Smooth muscle cell (in vitro differentiated cells): ENCODE measurements around the gene NFIA. TPM values are rescaled to one million over a fixed set of nuclear protein-coding genes. Genes with fewer than 3 reads are reported as not detected.

Experiments used
- DNase-seq: peaks from one replicate; lab custom pipeline; 2025; ENCODE audit not compliant: unreplicated experiment; lab: John Stamatoyannopoulos, UW
- H2AFZ ChIP-seq: fragments of 200-600 bp; sonication (generic); 2 replicates; pipeline ENCODE4 v1.6.0; 2016; ENCODE audit warnings: antibody characterized with exemption, low read depth, mild to moderate bottlenecking
- H3F3A ChIP-seq: fragments of 200-600 bp; sonication (generic); 2 replicates; pipeline ENCODE4 v1.6.0; 2017; ENCODE audit warnings: antibody characterized with exemption, low read depth
- H3K27ac ChIP-seq: fragments of 200-600 bp; sonication (generic); 2 replicates; pipeline ENCODE4 v1.5.1; 2016; ENCODE audit warnings: low read depth, mild to moderate bottlenecking
- H3K27me3 ChIP-seq: fragments of 200-600 bp; sonication (generic); 2 replicates; pipeline ENCODE4 v1.6.1; 2016; ENCODE audit warnings: low read depth, mild to moderate bottlenecking
- H3K36me3 ChIP-seq: fragments of 200-600 bp; sonication (generic); 2 replicates; pipeline ENCODE4 v1.5.1; 2016; ENCODE audit warnings: low read depth
- H3K4me1 ChIP-seq: fragments of 200-600 bp; sonication (generic); 2 replicates; pipeline ENCODE4 v1.5.1; 2016; ENCODE audit warnings: low read depth
- H3K4me2 ChIP-seq: fragments of 200-600 bp; sonication (generic); 2 replicates; pipeline ENCODE4 v1.6.0; 2016; ENCODE audit warnings: mild to moderate bottlenecking
- H3K4me3 ChIP-seq: fragments of 200-600 bp; sonication (generic); 2 replicates; pipeline ENCODE4 v1.5.1; 2016; ENCODE audit warnings: mild to moderate bottlenecking
- H3K79me2 ChIP-seq: fragments of 200-600 bp; sonication (generic); 2 replicates; pipeline ENCODE4 v1.6.0; 2016; ENCODE audit warnings: low read depth, mild to moderate bottlenecking
- H3K9ac ChIP-seq: fragments of 200-600 bp; sonication (generic); 2 replicates; pipeline ENCODE4 v1.6.0; 2016; ENCODE audit warnings: low read depth
- H3K9me3 ChIP-seq: fragments of 200-600 bp; sonication (generic); replicated peaks from 2 replicates; pipeline ENCODE4 v1.5.1; 2016; ENCODE audit warnings: low read depth
- H4K20me1 ChIP-seq: fragments of 200-600 bp; sonication (generic); 2 replicates; pipeline ENCODE4 v1.6.0; 2016; ENCODE audit warnings: low read depth
- WGBS: methylation state at CpG from one replicate; pipeline ENCODE4 v1.1.7; 2016; ENCODE audit warnings: low lambda C conversion rate; 5-methylcytosine and 5-hydroxymethylcytosine counted together
- polyA plus RNA-seq: library from polyadenylated mRNA; unstranded; fragments of >200 nt; fragmentation: Nextera tagmentation; extraction: Ambion mirVana; gene quantifications from 2 replicates; pipeline ENCODE4 v1.2.1, GENCODE V29; 2016
- total RNA-seq: library from RNA; depleted of rRNA; stranded (reverse); fragments of >200 nt; gene quantifications from 2 replicates; pipeline ENCODE4 v1.2.3, GENCODE V29; 2014
- TF ChIP-seq, protein P1 (sequence below): fragments of 200-600 bp; sonication (generic); IDR thresholded peaks from 2 replicates; pipeline ENCODE4 v1.5.1; 2017; ENCODE audit warnings: borderline replicate concordance, mild to moderate bottlenecking, antibody characterized with exemption; ENCODE audit not compliant: insufficient read depth, poor library complexity, severe bottlenecking

Gene NFIA
- total and polyA plus RNA-seq, 2 experiments from 2014 or later = 5.0 to 6.2 TPM

GRCh38 chr1:61241973-61242381 lies 159.6 kb downstream of the NFIA start:
- H3K79me2 ChIP-seq = no peaks in the 10 kb centered on the region
- no peak overlapping the region for H3K27ac ChIP-seq
- WGBS = 97% methylated on average over 2 of the region's 2 CpGs
- no peak for DNase-seq
- H3K4me2 ChIP-seq = no peak overlapping the region
- H3K4me1 ChIP-seq = no peaks in the 10 kb centered on the region
- H3K27me3 ChIP-seq = no peaks in the 10 kb centered on the region
- H3K4me3 ChIP-seq = no peak overlapping the region
- H3K9ac ChIP-seq = no peak overlapping the region
- H3K9me3 ChIP-seq = no peaks in the 10 kb centered on the region
- no peak overlapping the region for H2AFZ ChIP-seq
- no peaks in the 10 kb centered on the region for H3K36me3 ChIP-seq
- no peaks in the 10 kb centered on the region for H3F3A ChIP-seq
- TF ChIP-seq, protein P1, sequence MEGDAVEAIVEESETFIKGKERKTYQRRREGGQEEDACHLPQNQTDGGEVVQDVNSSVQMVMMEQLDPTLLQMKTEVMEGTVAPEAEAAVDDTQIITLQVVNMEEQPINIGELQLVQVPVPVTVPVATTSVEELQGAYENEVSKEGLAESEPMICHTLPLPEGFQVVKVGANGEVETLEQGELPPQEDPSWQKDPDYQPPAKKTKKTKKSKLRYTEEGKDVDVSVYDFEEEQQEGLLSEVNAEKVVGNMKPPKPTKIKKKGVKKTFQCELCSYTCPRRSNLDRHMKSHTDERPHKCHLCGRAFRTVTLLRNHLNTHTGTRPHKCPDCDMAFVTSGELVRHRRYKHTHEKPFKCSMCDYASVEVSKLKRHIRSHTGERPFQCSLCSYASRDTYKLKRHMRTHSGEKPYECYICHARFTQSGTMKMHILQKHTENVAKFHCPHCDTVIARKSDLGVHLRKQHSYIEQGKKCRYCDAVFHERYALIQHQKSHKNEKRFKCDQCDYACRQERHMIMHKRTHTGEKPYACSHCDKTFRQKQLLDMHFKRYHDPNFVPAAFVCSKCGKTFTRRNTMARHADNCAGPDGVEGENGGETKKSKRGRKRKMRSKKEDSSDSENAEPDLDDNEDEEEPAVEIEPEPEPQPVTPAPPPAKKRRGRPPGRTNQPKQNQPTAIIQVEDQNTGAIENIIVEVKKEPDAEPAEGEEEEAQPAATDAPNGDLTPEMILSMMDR = no peak
- H4K20me1 ChIP-seq = no peaks in the 10 kb centered on the region

DNA sequence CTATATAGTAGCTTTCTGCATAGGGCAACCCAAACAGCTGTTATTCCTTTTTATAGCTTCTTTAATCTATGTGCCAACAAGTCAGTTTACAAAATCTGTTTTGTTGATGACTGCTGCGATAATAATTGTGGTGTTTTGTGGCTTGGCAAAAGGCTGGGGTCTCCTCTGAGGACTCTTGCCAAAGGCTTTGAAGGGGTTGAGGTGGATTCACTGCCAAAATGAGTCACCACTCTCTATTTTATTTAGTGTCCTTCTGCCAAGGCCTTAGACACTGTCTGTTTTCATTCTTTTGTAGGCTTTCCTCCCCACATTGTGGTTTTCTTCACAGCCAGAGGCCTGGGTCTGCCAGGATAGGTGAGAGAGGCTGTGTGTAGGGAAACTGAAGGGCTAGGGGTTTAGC lies 161.8 kb downstream of the NFIA start:
- H3K9ac ChIP-seq = no peak overlapping the region
- H3F3A ChIP-seq = no peaks in the 10 kb centered on the region
- DNase-seq = no peak
- no peaks in the 10 kb centered on the region for H4K20me1 ChIP-seq
- no peaks in the 10 kb centered on the region for H3K27me3 ChIP-seq
- no peaks in the 10 kb centered on the region for H3K9me3 ChIP-seq
- WGBS = 50% methylated on average over 1 of the region's 1 CpG
- H3K79me2 ChIP-seq = no peaks in the 10 kb centered on the region
- peak overlapping the region; percentile 21 for H3K4me2 ChIP-seq
- H3K36me3 ChIP-seq = no peaks in the 10 kb centered on the region
- peaks cover 16% of the 10 kb centered on the region for H3K4me1 ChIP-seq
- H3K27ac ChIP-seq = no peak overlapping the region
- H3K4me3 ChIP-seq = no peak overlapping the region
- TF ChIP-seq, protein P1 = no peak
- H2AFZ ChIP-seq = no peak overlapping the region

DNA sequence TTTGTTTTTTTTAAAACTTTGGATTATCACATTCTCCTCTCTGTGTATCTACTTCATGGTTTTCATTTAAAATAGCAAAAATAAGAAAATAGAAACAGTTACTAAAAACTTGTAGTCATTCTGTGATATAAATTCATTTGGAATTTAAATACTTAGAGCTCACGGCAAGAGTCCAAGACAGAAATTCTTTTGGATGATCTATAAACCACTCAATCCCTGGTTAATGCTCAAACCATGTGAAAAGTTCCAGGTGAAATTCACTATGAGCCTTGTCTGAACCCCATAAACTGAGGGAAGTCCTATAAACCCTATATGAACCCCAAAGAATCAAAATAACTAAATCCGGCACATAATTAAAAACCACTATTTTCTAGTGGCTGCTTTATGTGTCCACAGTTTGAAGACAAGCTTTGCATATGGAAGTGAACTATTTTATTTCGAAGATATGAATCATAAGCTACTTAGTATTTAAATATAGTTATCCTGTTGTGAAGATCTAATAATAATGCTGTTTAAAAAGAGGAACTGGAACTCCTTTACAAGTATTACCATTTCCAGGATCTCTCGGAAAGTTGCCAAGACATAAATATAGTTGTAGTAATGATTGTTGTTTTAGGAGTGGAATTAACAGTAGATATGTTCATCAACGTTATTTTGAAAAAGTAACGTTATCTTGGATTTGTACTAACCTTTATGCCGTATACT lies 163.5 kb downstream of the NFIA start:
- peaks cover 17% of the 10 kb centered on the region for H3K4me1 ChIP-seq
- DNase-seq = no peak
- H3K27me3 ChIP-seq = no peaks in the 10 kb centered on the region
- TF ChIP-seq, protein P1 = no peak
- H3F3A ChIP-seq = no peaks in the 10 kb centered on the region
- no peaks in the 10 kb centered on the region for H3K9me3 ChIP-seq
- H3K36me3 ChIP-seq = no peaks in the 10 kb centered on the region
- H3K9ac ChIP-seq = no peak overlapping the region
- 96% methylated on average over 7 of the region's 7 CpGs for WGBS
- H3K79me2 ChIP-seq = no peaks in the 10 kb centered on the region
- H4K20me1 ChIP-seq = no peaks in the 10 kb centered on the region
- no peak overlapping the region for H2AFZ ChIP-seq
- no peak overlapping the region for H3K4me2 ChIP-seq
- H3K4me3 ChIP-seq = no peak overlapping the region
- H3K27ac ChIP-seq = no peak overlapping the region

DNA sequence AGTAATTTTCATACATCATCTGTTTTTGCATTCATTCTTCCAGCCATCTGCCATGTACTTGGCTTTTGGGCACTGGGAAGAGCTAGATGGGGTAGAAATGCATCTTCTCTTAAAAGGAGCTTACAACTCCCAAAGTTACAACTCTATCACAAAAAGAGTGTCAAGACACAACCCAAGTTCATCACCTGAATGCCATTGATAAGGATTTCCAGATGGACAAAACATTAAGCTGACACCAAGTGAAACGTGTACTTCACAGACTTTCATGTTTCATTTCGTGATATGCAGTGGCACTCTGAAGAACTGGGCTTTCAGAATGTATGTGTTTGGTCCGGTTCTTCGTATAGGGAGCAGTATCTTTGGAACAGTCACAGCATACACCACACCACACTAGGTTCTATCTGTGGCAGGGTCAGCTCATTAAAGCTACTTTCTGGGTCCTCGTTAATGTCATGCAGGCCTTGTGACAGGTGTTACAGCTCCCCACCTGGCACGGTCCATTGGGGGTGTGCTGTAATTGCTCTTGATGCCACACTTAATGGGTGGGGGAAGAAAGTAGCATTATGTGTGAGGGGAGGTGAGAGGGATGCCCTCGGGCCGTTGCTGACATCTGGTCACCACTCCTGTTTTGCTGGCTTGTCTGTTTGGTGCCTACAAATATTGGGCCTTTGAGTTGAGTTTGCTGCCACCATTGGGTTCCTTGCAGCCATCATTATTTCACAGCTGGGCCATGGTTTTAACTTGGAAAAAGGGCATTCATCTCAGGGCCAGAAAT lies 164.9 kb downstream of the NFIA start:
- Histone ChIP-seq H3K9ac (no peak overlapping the region), H2AFZ (no peak overlapping the region), H3K4me1 (peaks cover 17% of the 10 kb centered on the region), H4K20me1 (no peaks in the 10 kb centered on the region), H3K27ac (no peak overlapping the region), H3K36me3 (no peaks in the 10 kb centered on the region), H3K4me3 (no peak overlapping the region), H3K9me3 (no peaks in the 10 kb centered on the region), H3K27me3 (no peaks in the 10 kb centered on the region), H3K4me2 (no peak overlapping the region), H3F3A (no peaks in the 10 kb centered on the region), H3K79me2 (no peaks in the 10 kb centered on the region)
- no peak for DNase-seq
- whole genome bisulfite sequencing = 95% methylated on average over 8 of the region's 8 CpGs
- TF ChIP-seq, protein P1 = no peak
